GM18861 (cell line): ENCODE measurements around the gene DYRK3.

Source experiments
- ATAC-seq: cut with Tn5 transposase; IDR thresholded peaks from one replicate; pipeline ENCODE4 v1.9.1; 2021; ENCODE audit not compliant: unreplicated experiment

DYRK3 gene

GRCh38 chr1:206681359-206681758, 46.0 kb downstream of the DYRK3 start:
- ATAC-seq = no peak

GRCh38 chr1:206682111-206682510, 46.8 kb downstream of the DYRK3 start:
- ATAC-seq = no peak

- ATAC-seq = no peak
Measured at GRCh38 chr1:206683313-206683712, 48.0 kb downstream of the DYRK3 start.

GRCh38 chr1:206684003-206684402, 48.7 kb downstream of the DYRK3 start:
- ATAC-seq = no peak

- no peak for ATAC-seq
Measured at GRCh38 chr1:206684478-206685333, 49.4 kb downstream of the DYRK3 start, which contains the start of gene MAPKAPK2. MAPKAPK2 (plus strand) TSS chr1:206684905; CDS start chr1:206685230, 325 bp downstream.

GRCh38 chr1:206685334-206685768, 50.0 kb downstream of the DYRK3 start:
- ATAC-seq = no peak

- no peak for ATAC-seq
Measured at GRCh38 chr1:206685769-206686477, 50.6 kb downstream of the DYRK3 start.

- ATAC-seq = no peak
Measured at GRCh38 chr1:206686478-206687249, 51.3 kb downstream of the DYRK3 start.

GRCh38 chr1:206687251-206687914, 52.0 kb downstream of the DYRK3 start:
- ATAC-seq = no peak

GRCh38 chr1:206687915-206688442, 52.6 kb downstream of the DYRK3 start:
- ATAC-seq = no peak

- no peak for ATAC-seq
Measured at GRCh38 chr1:206690516-206690915, 55.2 kb downstream of the DYRK3 start.

GRCh38 chr1:206691604-206692003, 56.3 kb downstream of the DYRK3 start:
- ATAC-seq = no peak

GRCh38 chr1:206693029-206693428, 57.7 kb downstream of the DYRK3 start:
- no peak for ATAC-seq

GRCh38 chr1:206693592-206693991, 58.3 kb downstream of the DYRK3 start:
- no peak for ATAC-seq

- no peak for ATAC-seq
Measured at GRCh38 chr1:206694171-206695124, 59.1 kb downstream of the DYRK3 start.

GRCh38 chr1:206695733-206696132, 60.4 kb downstream of the DYRK3 start:
- no peak for ATAC-seq

- ATAC-seq = no peak
Measured at GRCh38 chr1:206696812-206697585, 61.7 kb downstream of the DYRK3 start.

GRCh38 chr1:206698011-206698410, 62.7 kb downstream of the DYRK3 start:
- ATAC-seq = no peak
